ENCODE data around the gene C14orf119.

Gene C14orf119

DNA sequence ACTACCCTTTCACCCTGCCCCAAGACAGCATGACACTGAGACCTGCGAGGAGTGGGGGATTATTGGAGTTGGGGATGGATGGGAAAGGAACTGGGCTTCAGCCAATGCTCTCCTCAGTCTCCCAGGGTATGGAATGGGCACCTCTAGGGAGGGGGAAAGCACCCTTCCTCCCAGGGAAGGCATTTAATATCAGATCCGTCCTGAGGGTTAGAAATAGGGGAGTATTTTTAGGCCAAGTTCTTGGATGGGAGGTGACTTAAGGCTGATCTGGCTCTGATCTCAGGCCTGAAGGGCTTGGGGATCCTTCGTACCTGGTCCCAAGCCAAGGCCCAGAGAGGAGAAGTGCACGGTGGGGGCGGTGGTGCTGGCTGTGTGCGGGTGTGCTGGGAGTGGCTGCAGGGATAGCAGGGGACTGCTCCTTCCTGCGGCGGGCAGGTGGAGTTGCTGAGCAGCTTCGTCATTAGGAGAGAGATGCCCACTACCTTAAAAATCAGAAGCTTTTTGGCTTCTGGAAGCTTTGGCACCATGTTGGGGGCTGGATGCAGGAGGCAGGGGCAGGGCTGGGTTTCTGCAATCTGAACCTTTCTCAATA, 30.7 kb downstream of the C14orf119 start:
- DNase-seq = no peak

DNA sequence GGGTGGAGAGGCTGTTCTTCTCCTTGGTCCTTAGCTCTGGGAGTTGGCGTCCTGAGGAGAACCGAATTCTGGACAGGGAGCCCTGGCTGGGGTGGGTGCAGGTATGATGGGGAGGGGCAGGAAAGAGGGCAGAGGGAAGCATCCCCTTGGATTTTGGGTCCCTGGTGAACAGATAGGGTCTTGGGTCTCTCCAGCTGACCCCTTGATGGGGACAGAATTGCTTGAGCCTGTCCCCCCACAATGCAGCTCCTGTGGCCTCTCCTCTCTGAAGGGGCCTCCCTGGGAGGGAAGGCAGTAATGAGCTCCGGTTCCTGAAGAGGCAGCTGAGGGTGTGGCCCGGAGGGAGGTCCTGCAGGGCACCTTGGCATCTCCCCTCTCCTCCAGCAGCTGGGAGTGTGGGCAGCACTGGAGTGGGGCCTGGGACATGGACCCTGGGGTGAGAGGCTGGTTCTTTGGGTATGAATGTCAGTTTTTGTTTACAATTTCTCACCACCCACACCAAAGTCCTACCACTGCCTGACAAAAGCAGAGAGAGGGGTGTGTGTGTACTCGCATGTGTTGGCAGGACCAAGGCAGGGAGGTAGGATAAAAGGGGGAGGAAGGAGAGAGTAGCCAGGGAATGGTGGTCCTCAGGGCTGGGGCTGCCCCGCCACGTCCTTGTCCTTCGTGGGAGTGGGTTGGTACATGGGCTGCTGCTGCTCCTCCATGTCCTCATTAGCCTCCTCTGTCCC, 31.4 kb downstream of the C14orf119 start:
- DNase-seq = no peak

DNA sequence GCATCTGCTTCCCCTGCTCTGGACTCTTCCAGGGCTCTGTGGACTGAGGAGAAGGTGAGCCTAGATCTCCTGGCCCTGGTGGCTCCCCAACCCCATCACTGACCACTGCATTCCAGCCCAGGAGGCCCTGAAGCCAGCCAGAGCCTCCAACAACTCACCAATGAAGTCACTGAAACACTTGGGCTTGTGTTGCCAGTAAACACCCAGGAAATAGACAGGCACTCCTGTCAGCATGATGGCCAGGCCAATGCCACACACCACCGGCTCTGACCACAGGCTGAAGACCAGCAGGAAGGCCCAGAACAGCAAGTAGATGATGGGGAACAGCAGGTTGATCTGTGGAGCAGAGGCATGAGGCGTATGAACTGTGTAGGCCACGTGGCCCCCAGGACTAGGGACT, 32.6 kb downstream of the C14orf119 start:
- DNase-seq = no peak

DNA sequence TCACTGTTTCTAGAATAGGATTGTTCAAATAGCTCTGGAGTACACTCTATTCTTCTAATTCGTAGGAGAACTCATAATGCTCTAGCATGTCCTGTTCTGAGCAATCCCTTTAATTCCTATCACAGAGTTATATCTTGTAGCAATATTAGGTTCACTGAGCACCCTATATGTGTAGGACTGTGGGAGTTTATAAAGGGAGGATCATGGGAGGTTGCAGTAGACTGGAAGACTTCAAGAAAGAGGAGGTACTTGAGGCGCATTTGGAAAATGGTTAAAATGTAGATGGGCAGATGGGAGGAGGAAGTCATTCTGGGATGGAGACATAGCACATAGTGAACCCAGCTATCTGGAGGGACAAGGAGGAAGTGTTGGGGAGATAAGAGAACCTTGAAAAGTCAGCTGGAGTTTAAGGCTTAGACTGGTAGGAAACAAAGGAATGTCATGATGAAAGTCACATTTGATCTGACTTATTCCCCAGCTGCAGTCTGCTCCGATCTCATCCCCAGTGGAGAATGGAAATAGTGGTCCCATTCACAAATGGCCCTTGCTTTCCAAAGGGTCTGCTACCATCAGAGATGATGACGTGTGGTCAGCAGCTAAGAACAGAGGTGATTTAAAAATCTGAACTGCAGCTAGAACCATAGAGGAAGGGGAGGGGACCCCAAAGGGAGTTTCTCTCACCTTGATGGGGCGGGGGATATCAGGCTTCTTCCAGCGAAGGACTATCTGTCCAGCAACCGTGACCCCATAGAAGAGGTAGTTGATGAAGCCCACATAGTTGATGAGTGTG, 33.9 kb downstream of the C14orf119 start:
- no peak for DNase-seq

DNA sequence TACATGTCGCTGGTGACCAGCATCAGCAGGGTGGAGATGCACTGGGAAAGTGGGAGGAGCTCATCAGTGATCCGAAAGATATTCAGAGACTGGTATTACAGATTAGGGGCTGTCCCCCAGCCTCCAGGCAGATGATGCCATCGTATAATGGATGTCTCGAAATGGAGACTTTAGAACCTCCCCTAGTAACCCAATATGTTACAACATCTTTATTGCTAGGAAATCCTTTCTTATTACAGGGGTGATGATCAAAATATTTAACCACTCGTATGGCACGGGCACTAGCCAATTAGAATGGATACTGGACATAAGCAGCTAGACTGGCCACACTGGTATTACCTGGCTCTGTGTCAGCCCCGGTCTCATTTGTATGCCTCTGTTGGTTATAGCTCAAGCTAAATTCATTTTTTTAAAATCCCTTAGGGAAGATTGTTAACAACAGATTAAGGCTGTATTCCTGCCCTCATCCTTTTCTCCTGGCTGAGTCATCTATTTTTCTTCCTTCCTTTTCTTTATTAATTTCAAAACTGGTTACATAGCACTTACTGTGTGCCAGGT, 34.5 kb downstream of the C14orf119 start:
- DNase-seq = no peak

DNA sequence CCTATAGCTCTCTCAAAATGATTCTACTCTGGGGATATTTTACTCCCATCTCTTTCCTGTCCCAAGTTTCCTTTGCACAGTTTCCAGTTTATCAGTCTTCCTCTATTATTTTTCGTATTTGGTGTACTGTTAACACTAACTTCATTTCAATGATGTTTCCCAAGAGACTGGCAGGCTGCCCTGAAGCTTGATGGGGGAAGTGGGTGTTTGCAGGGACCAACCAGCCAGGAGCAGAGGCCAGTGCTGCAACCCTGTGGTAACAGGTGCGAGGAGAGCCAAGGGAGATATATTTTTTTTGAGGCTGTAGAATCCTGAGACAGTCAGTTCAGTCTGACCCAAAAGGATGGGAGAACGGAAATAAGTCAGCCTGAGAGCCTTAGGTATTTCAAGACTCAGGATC, 35.6 kb downstream of the C14orf119 start:
- DNase-seq = no peak

DNA sequence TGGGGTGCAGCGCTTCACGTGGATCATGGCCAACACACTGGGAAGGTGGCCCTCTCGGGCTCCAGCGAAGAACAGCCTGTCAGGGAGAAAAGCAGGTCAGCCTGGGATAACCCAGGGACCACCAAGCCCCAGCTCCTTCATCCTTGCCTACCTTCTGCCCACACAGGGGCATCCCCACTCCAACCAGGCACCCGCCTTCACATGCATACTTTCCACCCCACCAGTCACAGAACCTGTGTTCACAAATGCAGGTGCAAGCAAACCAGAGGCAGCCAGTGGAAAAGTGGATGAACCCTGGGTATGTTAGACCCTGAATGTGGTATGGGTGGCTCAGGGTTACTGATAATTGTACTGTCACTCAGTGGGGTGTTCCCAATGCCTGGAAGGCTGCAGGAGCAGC, 36.2 kb downstream of the C14orf119 start:
- DNase-seq = no peak

DNA sequence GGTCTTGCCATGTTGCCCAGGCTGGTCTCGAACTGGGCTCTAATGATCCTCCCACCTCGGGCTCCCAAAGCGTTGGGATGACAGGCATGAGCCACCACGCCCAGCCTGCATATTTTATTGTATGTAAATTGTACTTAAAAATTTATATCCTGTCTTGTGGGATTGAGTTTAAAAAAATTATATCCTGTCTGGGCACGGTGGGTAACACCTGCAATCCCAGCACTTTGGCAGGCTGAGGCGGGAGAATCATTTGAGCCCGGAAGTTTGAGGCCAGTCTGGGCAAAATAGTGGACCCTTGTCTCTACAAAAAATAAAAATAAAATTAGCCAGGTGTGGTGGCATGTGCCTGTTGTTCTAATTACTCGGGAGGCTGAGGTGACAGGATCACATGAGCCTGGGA, 37.7 kb downstream of the C14orf119 start:
- DNase-seq = no peak

DNA sequence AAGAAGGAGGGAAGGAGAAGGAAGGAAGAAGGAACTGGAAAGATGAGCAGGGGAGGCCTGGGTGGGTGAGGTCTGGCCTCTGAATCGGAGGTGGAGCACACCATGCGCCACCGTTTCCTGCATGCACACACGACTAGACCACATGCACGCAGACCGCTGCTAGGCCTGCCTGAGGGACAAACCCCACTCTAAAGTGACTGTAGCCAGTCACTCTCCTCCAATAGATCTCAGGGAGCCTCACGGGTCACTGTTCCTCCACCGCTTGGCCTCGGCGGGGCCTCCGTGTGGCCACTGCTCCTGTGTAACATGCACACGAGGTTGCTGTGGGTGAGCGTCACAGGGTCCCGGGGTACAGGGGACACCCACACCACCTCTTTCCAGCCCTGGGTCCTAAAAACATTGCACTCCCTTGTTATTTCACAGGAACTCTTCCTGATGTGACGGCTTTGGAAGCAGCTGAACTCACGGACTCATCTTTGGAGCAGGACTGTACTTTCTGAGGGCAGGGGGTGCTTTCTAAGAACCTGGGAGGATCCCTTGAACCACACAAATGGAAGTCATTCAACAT, 41.3 kb downstream of the C14orf119 start:
- no peak for DNase-seq

DNA sequence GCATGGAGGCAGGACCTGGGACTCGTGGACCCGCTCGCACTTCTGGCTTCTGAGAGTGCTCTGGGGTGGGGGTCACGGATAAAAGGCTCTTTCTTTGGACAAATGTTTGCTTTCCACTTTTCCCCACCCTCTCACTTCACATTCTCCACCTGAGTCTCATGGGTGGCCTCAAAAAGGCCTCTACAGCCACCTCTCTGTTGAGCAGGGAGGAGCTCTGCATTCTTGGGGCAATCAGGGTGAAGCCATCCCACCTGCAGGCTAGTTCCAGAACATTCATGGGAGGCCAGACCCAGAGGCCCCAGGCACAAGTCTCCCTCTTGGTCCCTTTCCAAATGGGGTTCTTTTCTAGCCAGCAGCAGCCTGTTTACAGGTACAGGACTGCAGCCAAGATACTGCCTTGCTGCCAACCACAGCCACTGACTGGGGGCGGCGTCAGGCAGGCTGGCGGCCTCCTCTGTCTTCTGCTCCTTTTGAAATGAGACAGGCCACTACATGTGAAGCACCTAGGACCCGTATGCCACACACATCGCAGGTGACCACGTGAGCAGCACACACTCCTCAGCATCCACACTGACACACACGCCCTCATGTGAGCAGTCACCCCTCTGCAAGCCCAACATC, 42.0 kb downstream of the C14orf119 start:
- no peak for DNase-seq

DNA sequence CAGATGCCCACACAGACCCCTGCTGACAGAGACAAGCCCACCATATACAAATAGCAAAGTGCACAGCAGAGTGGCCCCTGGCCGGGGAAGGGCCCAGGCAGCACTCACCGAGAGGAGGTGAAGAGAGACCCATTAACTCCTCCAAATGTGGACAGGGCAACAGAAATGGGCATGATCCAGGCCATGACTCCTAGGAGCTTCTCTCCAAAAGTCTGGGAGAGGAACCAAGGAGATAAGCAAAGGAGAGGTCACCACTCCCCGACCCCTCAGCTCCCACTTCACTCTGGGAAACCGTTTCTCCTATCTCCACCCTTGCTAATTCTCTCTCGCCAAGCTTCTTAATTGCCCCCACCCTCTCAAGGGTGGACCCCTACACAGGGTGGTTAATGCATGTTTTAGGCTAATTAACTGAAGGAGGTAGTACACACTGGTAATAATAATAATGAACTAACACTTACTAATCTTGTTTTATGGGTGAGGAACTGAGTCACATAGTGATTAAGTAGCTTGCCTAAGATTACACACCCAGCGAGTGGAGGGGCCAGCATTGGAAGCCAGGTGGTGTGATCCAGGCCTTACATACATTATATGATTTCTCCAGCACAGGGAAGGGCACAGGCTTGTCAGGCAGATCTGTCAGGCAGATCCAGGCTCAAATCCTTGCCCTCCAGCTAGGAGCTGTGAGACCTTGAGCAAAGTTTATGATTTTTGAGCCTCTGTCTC, 42.7 kb downstream of the C14orf119 start:
- DNase-seq = no peak

DNA sequence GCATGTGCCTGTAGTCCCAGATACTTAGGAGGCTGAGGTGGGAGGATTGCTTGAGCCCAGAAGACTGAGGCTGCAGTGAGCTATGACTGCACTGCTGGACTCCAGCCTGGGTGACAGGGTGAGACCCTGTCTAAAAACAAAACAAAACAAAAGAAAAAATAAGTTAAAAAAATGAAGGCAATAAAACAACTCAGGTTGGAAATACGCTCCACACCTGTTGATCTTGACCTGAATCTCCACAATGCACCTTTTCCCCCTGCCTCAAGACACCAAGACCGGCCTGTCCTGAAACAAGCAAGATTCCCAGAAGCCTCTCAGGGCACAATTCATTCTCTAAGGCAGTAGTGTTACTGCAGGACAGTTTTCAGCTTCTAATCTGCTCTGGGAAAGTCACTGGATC, 44.6 kb downstream of the C14orf119 start:
- DNase-seq = no peak

DNA sequence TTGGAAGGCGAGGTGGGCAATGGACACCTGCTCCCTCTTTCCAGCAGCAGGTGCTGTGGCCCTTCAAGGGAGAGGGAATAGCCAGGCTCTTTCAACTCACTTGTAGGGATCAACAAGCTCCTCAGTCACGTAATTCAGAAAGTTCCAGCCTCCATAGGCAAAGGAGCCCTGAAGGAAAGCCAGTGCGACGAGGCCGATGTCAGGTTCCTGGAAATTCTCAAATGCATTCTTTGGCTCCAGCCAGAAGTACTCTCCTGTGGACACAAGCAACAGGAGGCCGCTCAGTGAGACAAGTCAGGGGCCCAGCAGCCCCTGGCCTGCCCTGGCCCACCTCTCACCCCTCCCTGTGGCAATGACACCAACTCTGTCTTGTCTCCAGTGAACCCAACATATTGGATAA, 45.1 kb downstream of the C14orf119 start:
- DNase-seq = no peak

DNA sequence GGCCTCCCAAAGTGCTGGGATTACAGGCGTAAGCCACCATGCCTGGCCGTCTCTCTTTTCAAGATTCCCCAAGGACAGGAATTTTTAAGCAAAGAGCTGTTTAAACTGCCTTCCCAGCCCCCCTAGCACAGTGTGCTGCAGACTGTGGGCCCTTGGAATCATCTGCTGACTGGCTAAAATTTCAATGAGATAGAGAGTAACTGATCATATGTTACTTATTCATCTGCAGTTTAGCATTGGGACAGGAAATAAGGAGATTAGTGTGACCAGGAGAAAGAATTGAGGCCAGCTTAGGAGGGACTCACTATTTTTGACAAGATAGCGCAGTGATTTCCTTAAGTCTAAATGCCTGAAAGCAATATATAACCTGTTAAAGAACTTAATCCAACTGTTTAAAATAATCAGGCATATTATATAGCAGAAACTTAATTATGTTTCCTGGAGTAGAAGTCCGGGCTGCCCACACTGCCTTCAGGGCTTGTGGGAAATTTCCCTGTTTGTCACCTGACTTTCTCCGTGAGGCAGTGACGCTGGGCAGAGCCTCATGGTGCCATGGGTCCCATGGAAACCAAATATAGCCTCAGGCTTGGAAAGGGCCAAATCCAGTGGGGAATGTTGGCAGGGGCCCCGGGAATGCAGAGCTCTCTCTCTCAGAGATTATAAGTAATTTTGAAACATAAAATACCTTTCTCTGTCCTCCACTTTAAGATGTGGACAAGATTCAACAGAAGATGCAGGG, 46.6 kb downstream of the C14orf119 start:
- no peak for DNase-seq

DNA sequence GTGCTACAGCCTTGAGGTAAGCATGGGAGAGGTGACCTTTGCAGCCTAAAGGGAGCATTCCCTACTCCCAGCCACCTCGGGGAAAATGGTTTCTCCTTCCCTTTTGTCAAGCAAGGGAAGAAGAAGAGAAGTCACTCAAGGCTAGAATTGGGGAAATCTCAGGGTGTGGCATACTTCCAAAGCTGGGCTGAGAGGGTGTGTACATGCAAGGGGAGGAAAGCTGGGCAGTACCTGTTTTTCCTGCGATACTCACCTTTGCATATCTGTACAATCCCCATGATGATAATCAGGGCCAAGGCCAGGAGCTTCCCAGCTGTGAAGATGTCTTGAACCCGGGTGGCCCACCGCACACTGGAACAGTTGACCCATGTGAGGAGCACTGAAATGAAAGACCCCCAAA, 47.5 kb downstream of the C14orf119 start:
- no peak for DNase-seq

DNA sequence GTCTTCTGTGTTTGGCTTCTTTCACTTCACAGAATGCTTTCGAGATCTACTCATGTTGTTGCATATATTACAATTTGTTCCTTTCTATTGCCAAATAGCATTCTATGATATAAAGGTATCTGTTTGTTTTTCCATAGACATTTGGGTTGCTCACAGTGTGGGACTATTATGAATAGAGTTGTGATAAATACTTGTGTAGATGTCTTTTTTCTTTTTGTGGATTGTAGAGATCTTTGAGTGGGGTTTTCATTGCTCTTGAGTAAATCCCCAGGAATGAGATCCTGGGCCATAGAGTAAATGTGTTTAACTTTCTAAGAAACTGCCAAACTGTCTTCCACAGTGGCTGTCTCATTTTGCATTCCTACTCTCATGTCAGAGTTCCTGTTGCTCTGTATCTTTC, 48.6 kb downstream of the C14orf119 start:
- no peak for DNase-seq

DNA sequence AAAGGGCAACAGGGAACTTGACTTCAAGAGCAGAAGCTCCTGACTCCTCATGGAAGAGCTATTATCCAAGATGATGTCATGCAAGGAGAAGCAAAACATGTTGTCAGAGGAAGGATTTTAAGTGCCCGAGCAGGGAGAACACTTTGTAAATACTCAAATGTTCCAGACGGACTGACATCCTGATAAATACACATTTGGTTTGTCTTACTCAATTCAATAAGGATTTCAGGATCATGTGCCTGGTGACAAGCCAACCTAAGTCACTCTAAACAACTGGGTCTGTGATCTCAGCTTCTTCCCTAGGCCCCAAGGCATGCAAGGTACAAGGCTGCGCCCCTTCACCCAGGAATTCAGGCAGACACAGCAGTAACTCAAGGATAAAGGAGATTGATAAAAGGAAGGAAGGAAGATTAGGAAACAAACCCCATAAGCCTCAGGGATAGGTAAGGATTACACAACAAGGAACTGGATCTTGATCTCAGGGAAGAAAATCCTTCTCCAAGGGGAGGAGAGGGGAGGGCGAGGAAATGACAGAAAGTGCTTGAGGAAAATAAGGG, 50.6 kb downstream of the C14orf119 start:
- DNase-seq = no peak

DNA sequence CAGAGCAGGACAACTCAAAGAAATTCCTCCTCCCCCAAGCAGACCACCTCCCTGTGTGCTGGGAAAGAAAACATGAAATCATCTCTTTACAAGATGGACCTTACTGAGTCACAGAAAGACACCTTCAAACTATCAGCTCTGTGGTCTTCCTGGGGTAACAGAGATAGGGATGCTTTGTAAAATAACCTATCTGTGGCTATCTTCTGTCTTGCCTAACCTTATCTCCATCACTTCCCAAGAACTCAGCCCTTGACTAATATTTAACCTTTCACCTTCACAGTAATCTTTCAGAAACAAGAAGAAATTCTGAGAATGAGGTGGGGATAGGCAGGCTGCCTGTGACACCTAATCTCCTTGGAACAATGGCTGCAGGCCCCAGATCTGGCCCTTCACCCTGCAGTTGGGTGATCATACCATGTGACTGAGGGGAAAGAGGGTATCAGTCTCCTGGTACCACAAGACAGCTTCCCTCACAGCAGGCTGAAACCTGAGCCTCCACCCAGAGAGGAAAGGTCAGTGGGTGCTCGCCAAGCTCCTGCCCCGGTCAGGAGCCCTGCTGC, 51.1 kb downstream of the C14orf119 start:
- DNase-seq = no peak

DNA sequence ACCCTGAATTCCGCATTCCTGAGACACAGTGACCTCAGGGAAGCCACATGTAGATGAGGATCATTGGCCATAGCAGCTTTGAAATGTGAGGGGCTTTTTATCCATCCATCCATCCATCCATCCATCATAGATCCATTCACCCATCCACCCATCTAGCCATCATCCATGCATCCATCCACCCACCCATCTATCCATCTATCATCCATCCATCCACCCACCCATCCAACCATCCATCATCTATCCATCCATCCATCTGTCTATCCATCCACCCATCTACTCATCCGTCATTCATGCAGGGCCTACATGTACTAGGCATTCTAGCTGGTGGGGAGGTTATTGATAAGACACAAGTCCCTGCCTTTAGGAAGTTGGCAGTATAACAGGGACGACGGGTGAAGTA, 51.7 kb downstream of the C14orf119 start:
- no peak for DNase-seq

DNA sequence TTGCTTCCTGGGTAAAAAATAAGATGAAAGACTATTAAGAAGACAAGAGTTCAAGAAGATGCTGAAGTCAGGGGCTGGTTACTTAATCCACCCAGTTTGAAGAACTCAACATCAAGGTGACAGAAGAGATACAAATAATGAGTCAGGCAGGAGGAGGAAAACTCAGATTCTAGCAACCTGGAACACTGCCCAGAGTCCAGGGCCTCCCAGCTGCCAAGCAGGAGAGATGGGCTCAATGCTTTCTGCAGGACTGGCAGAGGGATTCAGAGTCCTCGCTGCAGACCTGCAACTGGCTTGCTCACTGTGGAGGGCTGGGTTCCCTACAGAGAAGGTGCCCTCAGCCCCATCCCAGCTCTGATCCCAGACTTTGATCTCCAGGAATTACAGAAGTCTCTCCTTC, 52.4 kb downstream of the C14orf119 start:
- no peak for DNase-seq
